HCT116 (cell line): ENCODE measurements around the gene VPS37B. TPM values are rescaled to one million over a fixed set of nuclear protein-coding genes. Genes with fewer than 3 reads are reported as not detected.

Experiments used
- ATAC-seq: fragments of 200-7000 bp; cut with Tn5 transposase; 2 replicates; pipeline ENCODE4 v1.9.1; 2020; ENCODE audit warnings: mild to moderate bottlenecking, moderate library complexity
- BruUV-seq: library from RNA; stranded (reverse); fragments of 400-500 nt; replicated peaks from 2 replicates; lab custom pipeline; 2021; lab: Mats Ljungman, UMichigan
- CTCF ChIA-PET: fragments of 300-600 bp; sonication (Branson Sonifier 250); formaldehyde crosslinking; loops from one replicate; lab custom pipeline; 2021; ENCODE audit warnings: antibody characterized with exemption; lab: Charles Lee
- POLR2A ChIA-PET: fragments of 300-600, 350-600 bp; sonication (Branson Sonifier 250); formaldehyde crosslinking; loops from one replicate; lab custom pipeline; 2021; ENCODE audit warnings: antibody characterized with exemption; lab: Charles Lee
- RAD21 ChIA-PET, 2 experiments: fragments of 300-600 bp; sonication (Branson Sonifier 250); formaldehyde crosslinking; loops; one replicate each; lab custom pipeline; 2023; ENCODE audit warnings: low total read pairs in 2 of 2; ENCODE audit not compliant: uncharacterized antibody in 2 of 2, unreplicated experiment in 2 of 2, low non-redundant PET in 1 of 2; lab: Charles Lee
- DNase-seq: peaks from one replicate; pipeline ENCODE4 v3.0.0-alpha.2; 2010; ENCODE audit warnings: low read depth, low spot score
- H2AFZ ChIP-seq: fragments of 200-600 bp; shearing (Covaris generic), sonication (generic); 2 replicates; pipeline ENCODE4 v1.6.1; 2017; ENCODE audit warnings: low read depth, mixed run types, mixed read lengths, antibody characterized with exemption, low read length; ENCODE audit not compliant: poor library complexity, severe bottlenecking
- H3K27ac ChIP-seq: 2 replicates; pipeline ENCODE4 v1.5.1; 2012; ENCODE audit warnings: low read depth, low read length
- H3K27me3 ChIP-seq: fragments of 200-600 bp; sonication (generic); 2 replicates; pipeline ENCODE4 v1.6.1; 2016; ENCODE audit warnings: mixed run types, low read length, mixed read lengths; ENCODE audit not compliant: insufficient read depth
- H3K36me3 ChIP-seq, 2 experiments: fragments of 200-500 bp in 1 of 2; fragments of 200-600 bp in 1 of 2; sonication (Bioruptor generic) in 1 of 2; sonication (generic) in 1 of 2; 2 replicates each; pipeline versions ENCODE4 v1.5.1 to v1.6.1; 2014 to 2016; ENCODE audit warnings: low read length in 2 of 2, inconsistent platforms in 1 of 2, mixed read lengths in 1 of 2, mixed run types in 1 of 2; ENCODE audit not compliant: insufficient read depth in 2 of 2, control insufficient read depth in 1 of 2
- H3K4me1 ChIP-seq, 2 experiments: fragments of 200-600 bp in 1 of 2; sonication (generic) in 1 of 2; 2 replicates each; pipeline versions ENCODE4 v1.5.1 to v1.6.1; 2012 to 2017; ENCODE audit warnings: low read length in 2 of 2, inconsistent platforms in 1 of 2, mild to moderate bottlenecking in 1 of 2, mixed read lengths in 1 of 2, mixed run types in 1 of 2, moderate library complexity in 1 of 2; ENCODE audit not compliant: insufficient read depth in 2 of 2, control insufficient read depth in 1 of 2
- H3K4me2 ChIP-seq: fragments of 200-600 bp; sonication (generic); 2 replicates; pipeline ENCODE4 v1.6.1; 2017; ENCODE audit warnings: mixed run types, low read length, mixed read lengths
- H3K4me3 ChIP-seq, 2 experiments: fragments of 200-600 bp in 1 of 2; sonication (generic) in 1 of 2; replicated peaks in 1 of 2; 2 replicates each; pipeline ENCODE4 v1.5.1; 2011 to 2016; ENCODE audit warnings: low read length in 2 of 2, control low read depth in 1 of 2, low read depth in 1 of 2, mild to moderate bottlenecking in 1 of 2, mixed read lengths in 1 of 2, mixed run types in 1 of 2
- H3K79me2 ChIP-seq: fragments of 200-600 bp; sonication (generic); 2 replicates; pipeline ENCODE4 v1.6.1; 2017; ENCODE audit warnings: mild to moderate bottlenecking, mixed run types, low read length, moderate library complexity, mixed read lengths; ENCODE audit not compliant: insufficient read depth
- H3K9ac ChIP-seq: fragments of 200-600 bp; sonication (generic); 2 replicates; pipeline ENCODE4 v1.6.1; 2016; ENCODE audit warnings: low read length, mixed read lengths
- H3K9me2 ChIP-seq: fragments of 200-600 bp; sonication (generic), shearing (Covaris generic); 2 replicates; pipeline ENCODE4 v1.6.1; 2017; ENCODE audit warnings: mixed run types, mild to moderate bottlenecking, moderate library complexity; ENCODE audit not compliant: insufficient read depth
- H3K9me3 ChIP-seq, 2 experiments: fragments of 200-500 bp in 1 of 2; fragments of 200-600 bp in 1 of 2; sonication (Bioruptor generic) in 1 of 2; sonication (generic) in 1 of 2; 2 replicates each; pipeline ENCODE4 v1.6.1; 2014 to 2017; ENCODE audit warnings: low read length in 2 of 2, mixed read lengths in 2 of 2, inconsistent platforms in 1 of 2, low read depth in 1 of 2, mild to moderate bottlenecking in 1 of 2, mixed run types in 1 of 2, moderate library complexity in 1 of 2; ENCODE audit not compliant: control insufficient read depth in 1 of 2, insufficient read depth in 1 of 2
- H4K20me1 ChIP-seq: fragments of 200-600 bp; sonication (generic), shearing (Covaris generic); 2 replicates; pipeline ENCODE4 v1.6.1; 2017; ENCODE audit warnings: mixed run types, mild to moderate bottlenecking, moderate library complexity; ENCODE audit not compliant: insufficient read depth
- CBX3 ChIP-seq: IDR thresholded peaks from 2 replicates; pipeline ENCODE4 v1.6.1; 2012; ENCODE audit warnings: low read depth
- CEBPB ChIP-seq: IDR thresholded peaks from 2 replicates; pipeline ENCODE4 v1.6.1; 2012; ENCODE audit warnings: low read depth
- ELF1 ChIP-seq: IDR thresholded peaks from 2 replicates; pipeline ENCODE4 v1.6.1; 2012; ENCODE audit warnings: low read depth, borderline replicate concordance
- EZH2 ChIP-seq: fragments of 200-600 bp; sonication (generic); IDR thresholded peaks from 2 replicates; pipeline ENCODE4 v1.6.1; 2017; ENCODE audit warnings: antibody characterized with exemption, mixed run types
- EZH2phosphoT487 ChIP-seq: fragments of 200-600 bp; IDR thresholded peaks from 2 replicates; pipeline ENCODE4 v1.6.1; 2018; ENCODE audit warnings: antibody characterized with exemption, borderline replicate concordance
- FOSL1 ChIP-seq: IDR thresholded peaks from 2 replicates; pipeline ENCODE4 v1.6.1; 2012; ENCODE audit warnings: low read depth
- JUND ChIP-seq: IDR thresholded peaks from 2 replicates; pipeline ENCODE4 v1.6.1; 2012
- POLR2A ChIP-seq: IDR thresholded peaks from 2 replicates; pipeline ENCODE4 v1.7.0; 2011; ENCODE audit warnings: borderline replicate concordance; ENCODE audit not compliant: insufficient read depth, insufficient read length; ENCODE audit errors: extremely low read depth
- POLR2AphosphoS5 ChIP-seq: IDR thresholded peaks from 2 replicates; pipeline ENCODE4 v1.6.1; 2011; ENCODE audit warnings: mild to moderate bottlenecking, low read depth, low read length, moderate library complexity
- RAD21 ChIP-seq: IDR thresholded peaks from 2 replicates; pipeline ENCODE4 v1.6.1; 2012; ENCODE audit warnings: low read depth, mild to moderate bottlenecking
- SIN3A ChIP-seq: IDR thresholded peaks from 2 replicates; pipeline ENCODE4 v1.6.1; 2012; ENCODE audit warnings: low read depth
- SRF ChIP-seq: IDR thresholded peaks from 2 replicates; pipeline ENCODE4 v1.6.1; 2012; ENCODE audit warnings: low read depth
- TCF7L2 ChIP-seq: IDR thresholded peaks from 2 replicates; pipeline ENCODE4 v1.7.0; 2011; ENCODE audit warnings: borderline replicate concordance, inconsistent platforms; ENCODE audit not compliant: insufficient read depth, insufficient read length; ENCODE audit errors: extremely low read depth
- YY1 ChIP-seq: IDR thresholded peaks from 2 replicates; pipeline ENCODE4 v1.6.1; 2011; ENCODE audit warnings: low read length, low read depth, moderate library complexity, mild to moderate bottlenecking; ENCODE audit not compliant: insufficient replicate concordance; ENCODE audit errors: extremely low read depth
- ZFX ChIP-seq: fragments of 450-650 bp; IDR thresholded peaks from 2 replicates; pipeline ENCODE4 v1.6.1; 2017
- ZNF274 ChIP-seq: fragments of 200-500 bp; sonication (Bioruptor generic); IDR thresholded peaks from 2 replicates; pipeline ENCODE4 v1.6.1; 2014; ENCODE audit warnings: mild to moderate bottlenecking, low read depth, low read length, inconsistent platforms
- intact Hi-C: fragments of 100-400 bp; cut with micrococcal nuclease; formaldehyde crosslinking; loops from 2 replicates; pipeline ENCODE4 v1.10.0; 2022
- total RNA-seq: library from RNA; stranded (reverse); gene quantifications from one replicate; pipeline ENCODE4 v1.2.1, GENCODE V29; 2021; ENCODE audit not compliant: unreplicated experiment
- TF ChIP-seq, protein P1 (sequence below): IDR thresholded peaks from 2 replicates; pipeline ENCODE4 v1.6.1; 2011; ENCODE audit warnings: mild to moderate bottlenecking, low read length, moderate library complexity; ENCODE audit not compliant: insufficient replicate concordance; ENCODE audit errors: extremely low read depth
- TF ChIP-seq, protein P2 (sequence below): IDR thresholded peaks from 2 replicates; pipeline ENCODE4 v1.6.1; 2012; ENCODE audit warnings: low read depth
- TF ChIP-seq, protein P3 (sequence below): IDR thresholded peaks from 2 replicates; pipeline ENCODE4 v1.6.1; 2012
- TF ChIP-seq, protein P4 (sequence below), 3 experiments: fragments of 200-600 bp in 1 of 3; sonication (generic) in 1 of 3; IDR thresholded peaks in 2 of 3; conservative IDR thresholded peaks in 1 of 3; 2 replicates each; pipeline ENCODE4 v1.5.1; 2012 to 2017; ENCODE audit warnings: low read depth in 2 of 3, low read length in 2 of 3, antibody characterized with exemption in 1 of 3, borderline replicate concordance in 1 of 3, control low read depth in 1 of 3, mild to moderate bottlenecking in 1 of 3, mixed read lengths in 1 of 3, mixed run types in 1 of 3, moderate library complexity in 1 of 3; ENCODE audit not compliant: insufficient read depth in 1 of 3

VPS37B gene
- total RNA-seq, 1 experiment from 2014 or later = 55.0 TPM

DNA sequence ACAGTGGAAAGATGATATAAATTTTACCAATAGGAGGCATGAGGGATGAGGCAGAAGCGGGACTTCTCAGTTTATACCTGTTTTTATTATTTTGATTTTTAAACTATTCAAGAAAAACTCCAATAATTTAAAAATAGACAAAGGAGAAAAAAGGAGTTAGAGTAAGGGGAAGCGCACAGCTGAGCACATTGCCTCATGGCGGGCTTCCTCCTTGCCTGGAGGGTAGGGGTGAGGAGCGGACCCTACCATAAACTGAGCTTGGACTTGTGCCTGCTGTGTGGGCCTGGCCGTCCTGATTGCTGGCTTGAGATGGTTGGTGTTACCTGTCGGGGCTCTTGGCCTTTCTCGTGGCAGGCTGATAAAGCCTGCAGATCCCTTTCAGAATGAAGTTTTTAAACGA is 75.8 kb downstream of the VPS37B start:
- TF ChIP-seq, protein P1, sequence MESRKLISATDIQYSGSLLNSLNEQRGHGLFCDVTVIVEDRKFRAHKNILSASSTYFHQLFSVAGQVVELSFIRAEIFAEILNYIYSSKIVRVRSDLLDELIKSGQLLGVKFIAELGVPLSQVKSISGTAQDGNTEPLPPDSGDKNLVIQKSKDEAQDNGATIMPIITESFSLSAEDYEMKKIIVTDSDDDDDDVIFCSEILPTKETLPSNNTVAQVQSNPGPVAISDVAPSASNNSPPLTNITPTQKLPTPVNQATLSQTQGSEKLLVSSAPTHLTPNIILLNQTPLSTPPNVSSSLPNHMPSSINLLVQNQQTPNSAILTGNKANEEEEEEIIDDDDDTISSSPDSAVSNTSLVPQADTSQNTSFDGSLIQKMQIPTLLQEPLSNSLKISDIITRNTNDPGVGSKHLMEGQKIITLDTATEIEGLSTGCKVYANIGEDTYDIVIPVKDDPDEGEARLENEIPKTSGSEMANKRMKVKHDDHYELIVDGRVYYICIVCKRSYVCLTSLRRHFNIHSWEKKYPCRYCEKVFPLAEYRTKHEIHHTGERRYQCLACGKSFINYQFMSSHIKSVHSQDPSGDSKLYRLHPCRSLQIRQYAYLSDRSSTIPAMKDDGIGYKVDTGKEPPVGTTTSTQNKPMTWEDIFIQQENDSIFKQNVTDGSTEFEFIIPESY = no peak
- TF ChIP-seq EZH2phosphoT487 (no peak), JUND (no peak), CEBPB (no peak), FOSL1 (no peak), EZH2 (no peak), YY1 (no peak), POLR2AphosphoS5 (no peak), TCF7L2 (no peak), CBX3 (no peak), SIN3A (no peak), ZNF274 (no peak), SRF (no peak), ZFX (no peak), RAD21 (no peak), ELF1 (no peak), POLR2A (no peak)
- TF ChIP-seq, protein P2, sequence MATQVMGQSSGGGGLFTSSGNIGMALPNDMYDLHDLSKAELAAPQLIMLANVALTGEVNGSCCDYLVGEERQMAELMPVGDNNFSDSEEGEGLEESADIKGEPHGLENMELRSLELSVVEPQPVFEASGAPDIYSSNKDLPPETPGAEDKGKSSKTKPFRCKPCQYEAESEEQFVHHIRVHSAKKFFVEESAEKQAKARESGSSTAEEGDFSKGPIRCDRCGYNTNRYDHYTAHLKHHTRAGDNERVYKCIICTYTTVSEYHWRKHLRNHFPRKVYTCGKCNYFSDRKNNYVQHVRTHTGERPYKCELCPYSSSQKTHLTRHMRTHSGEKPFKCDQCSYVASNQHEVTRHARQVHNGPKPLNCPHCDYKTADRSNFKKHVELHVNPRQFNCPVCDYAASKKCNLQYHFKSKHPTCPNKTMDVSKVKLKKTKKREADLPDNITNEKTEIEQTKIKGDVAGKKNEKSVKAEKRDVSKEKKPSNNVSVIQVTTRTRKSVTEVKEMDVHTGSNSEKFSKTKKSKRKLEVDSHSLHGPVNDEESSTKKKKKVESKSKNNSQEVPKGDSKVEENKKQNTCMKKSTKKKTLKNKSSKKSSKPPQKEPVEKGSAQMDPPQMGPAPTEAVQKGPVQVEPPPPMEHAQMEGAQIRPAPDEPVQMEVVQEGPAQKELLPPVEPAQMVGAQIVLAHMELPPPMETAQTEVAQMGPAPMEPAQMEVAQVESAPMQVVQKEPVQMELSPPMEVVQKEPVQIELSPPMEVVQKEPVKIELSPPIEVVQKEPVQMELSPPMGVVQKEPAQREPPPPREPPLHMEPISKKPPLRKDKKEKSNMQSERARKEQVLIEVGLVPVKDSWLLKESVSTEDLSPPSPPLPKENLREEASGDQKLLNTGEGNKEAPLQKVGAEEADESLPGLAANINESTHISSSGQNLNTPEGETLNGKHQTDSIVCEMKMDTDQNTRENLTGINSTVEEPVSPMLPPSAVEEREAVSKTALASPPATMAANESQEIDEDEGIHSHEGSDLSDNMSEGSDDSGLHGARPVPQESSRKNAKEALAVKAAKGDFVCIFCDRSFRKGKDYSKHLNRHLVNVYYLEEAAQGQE = no peak
- TF ChIP-seq, protein P3, sequence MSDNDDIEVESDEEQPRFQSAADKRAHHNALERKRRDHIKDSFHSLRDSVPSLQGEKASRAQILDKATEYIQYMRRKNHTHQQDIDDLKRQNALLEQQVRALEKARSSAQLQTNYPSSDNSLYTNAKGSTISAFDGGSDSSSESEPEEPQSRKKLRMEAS = no peak
- TF ChIP-seq, protein P4, sequence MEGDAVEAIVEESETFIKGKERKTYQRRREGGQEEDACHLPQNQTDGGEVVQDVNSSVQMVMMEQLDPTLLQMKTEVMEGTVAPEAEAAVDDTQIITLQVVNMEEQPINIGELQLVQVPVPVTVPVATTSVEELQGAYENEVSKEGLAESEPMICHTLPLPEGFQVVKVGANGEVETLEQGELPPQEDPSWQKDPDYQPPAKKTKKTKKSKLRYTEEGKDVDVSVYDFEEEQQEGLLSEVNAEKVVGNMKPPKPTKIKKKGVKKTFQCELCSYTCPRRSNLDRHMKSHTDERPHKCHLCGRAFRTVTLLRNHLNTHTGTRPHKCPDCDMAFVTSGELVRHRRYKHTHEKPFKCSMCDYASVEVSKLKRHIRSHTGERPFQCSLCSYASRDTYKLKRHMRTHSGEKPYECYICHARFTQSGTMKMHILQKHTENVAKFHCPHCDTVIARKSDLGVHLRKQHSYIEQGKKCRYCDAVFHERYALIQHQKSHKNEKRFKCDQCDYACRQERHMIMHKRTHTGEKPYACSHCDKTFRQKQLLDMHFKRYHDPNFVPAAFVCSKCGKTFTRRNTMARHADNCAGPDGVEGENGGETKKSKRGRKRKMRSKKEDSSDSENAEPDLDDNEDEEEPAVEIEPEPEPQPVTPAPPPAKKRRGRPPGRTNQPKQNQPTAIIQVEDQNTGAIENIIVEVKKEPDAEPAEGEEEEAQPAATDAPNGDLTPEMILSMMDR (IDR thresholded peaks at IDR 0.05 in 2 of 3, conservative IDR thresholded peaks at IDR 0.05 in 1 of 3; ENCODE audit: borderline replicate concordance in 1 of 3, insufficient read depth in 1 of 3, low read depth in 2 of 3, low read length in 2 of 3) = no peak
- ChIA-PET POLR2A (interaction anchor here (0.6 kb wide), 1 partner anchor 168 kb away, joined by 3 read pairs; no protein-coding TSS in a partner anchor), CTCF (no interaction called here), RAD21 (no interaction called here)
- H3K79me2 ChIP-seq = no peaks in the 10 kb centered on the region
- no peak overlapping the region for H2AFZ ChIP-seq
- no peaks in the 10 kb centered on the region for H3K36me3 ChIP-seq
- H3K4me1 ChIP-seq = no peaks in the 10 kb centered on the region
- no peak overlapping the region for H3K4me2 ChIP-seq
- H3K4me3 ChIP-seq = no peak overlapping the region
- intact Hi-C loops = no loop called here
- H3K27me3 ChIP-seq = no peaks in the 10 kb centered on the region
- H3K9ac ChIP-seq = no peak overlapping the region
- no TSS peak for BruUV-seq
- DNase-seq (no peak), ATAC-seq (no peak)
- H3K9me3 ChIP-seq = no peaks in the 10 kb centered on the region
- no peaks in the 10 kb centered on the region for H4K20me1 ChIP-seq
- no peak overlapping the region for H3K27ac ChIP-seq
- H3K9me2 ChIP-seq = no peaks in the 10 kb centered on the region
